Caco-2 (cell line): ENCODE measurements around the gene TEX50. TPM values are rescaled to one million over a fixed set of nuclear protein-coding genes. Genes with fewer than 3 reads are reported as not detected.
"Not testable (repeated sequence)": the region's sequence is repeated elsewhere in the genome, so short reads cannot be mapped to it uniquely, and the experiment has no call there.

ENCODE experiments used
- BruUV-seq: library from RNA; stranded (reverse); fragments of 400-500 nt; replicated peaks from 2 replicates; lab custom pipeline; 2021; lab: Mats Ljungman, UMichigan
- CTCF ChIA-PET: fragments of 300-600 bp; sonication (Branson Sonifier 250); formaldehyde crosslinking; loops from one replicate; lab custom pipeline; 2022; ENCODE audit warnings: antibody characterized with exemption; lab: Charles Lee
- POLR2A ChIA-PET: fragments of 300-600 bp; sonication (Branson Sonifier 250); formaldehyde crosslinking; loops from one replicate; lab custom pipeline; 2022; ENCODE audit warnings: antibody characterized with exemption; lab: Charles Lee
- DNase-seq, 2 experiments: peaks; one replicate each; pipeline versions ENCODE4 v3.0.0 to v3.0.0-alpha.2; 2020 to 2022
- H3K27me3 ChIP-seq: replicated peaks from 2 replicates; pipeline ENCODE4 v1.6.0; 2011; ENCODE audit warnings: low read length; ENCODE audit not compliant: control insufficient read depth, insufficient read depth
- H3K36me3 ChIP-seq: 2 replicates; pipeline ENCODE4 v1.5.1; 2011; ENCODE audit warnings: low read length; ENCODE audit not compliant: control insufficient read depth, insufficient read depth
- H3K4me1 ChIP-seq: fragments of 250-450 bp; sonication (Bioruptor Pico); 2 replicates; pipeline ENCODE4 v1.5.1; 2020; ENCODE audit warnings: mild to moderate bottlenecking
- H3K4me3 ChIP-seq: 2 replicates; pipeline ENCODE4 v1.5.1; 2011; ENCODE audit warnings: low read depth, mild to moderate bottlenecking, control low read depth, low read length
- H3K9me3 ChIP-seq: fragments of 250-450 bp; sonication (Bioruptor Pico); 2 replicates; pipeline ENCODE4 v1.5.1; 2020; ENCODE audit warnings: mild to moderate bottlenecking, moderate library complexity
- H3K27ac Mint-ChIP-seq: one replicate; pipeline ENCODE4 v1.8.0; 2022; ENCODE audit warnings: mixed read lengths; ENCODE audit not compliant: unreplicated experiment
- H3K27me3 Mint-ChIP-seq: one replicate; pipeline ENCODE4 v1.8.0; 2022; ENCODE audit warnings: mixed read lengths; ENCODE audit not compliant: insufficient read depth, unreplicated experiment
- H3K36me3 Mint-ChIP-seq: one replicate; pipeline ENCODE4 v1.8.0; 2022; ENCODE audit warnings: mild to moderate bottlenecking, mixed read lengths; ENCODE audit not compliant: insufficient read depth, unreplicated experiment
- H3K4me1 Mint-ChIP-seq: one replicate; pipeline ENCODE4 v1.8.0; 2022; ENCODE audit warnings: low read depth, mixed read lengths; ENCODE audit not compliant: unreplicated experiment
- H3K4me3 Mint-ChIP-seq: one replicate; pipeline ENCODE4 v1.8.0; 2022; ENCODE audit warnings: mild to moderate bottlenecking, moderate library complexity, mixed read lengths; ENCODE audit not compliant: unreplicated experiment
- H3K9me3 Mint-ChIP-seq: one replicate; pipeline ENCODE4 v1.8.0; 2022; ENCODE audit warnings: mixed read lengths; ENCODE audit not compliant: unreplicated experiment
- intact Hi-C: fragments of 100-400 bp; cut with micrococcal nuclease; formaldehyde crosslinking; loops from one replicate; pipeline ENCODE4 v1.10.0; 2022; ENCODE audit not compliant: unreplicated experiment
- total RNA-seq: library from RNA; stranded (reverse); gene quantifications from 2 replicates; pipeline ENCODE4 v1.2.3, GENCODE V29; 2022
- TF ChIP-seq, protein P1 (sequence below), 2 experiments: fragments of 200-600 bp in 1 of 2; IDR thresholded peaks; 1 replicate in 1 of 2; 2 replicates in 1 of 2; pipeline versions ENCODE4 v1.5.1 to v1.8.0; 2011 to 2022; ENCODE audit warnings: antibody characterized with exemption in 1 of 2, control low read depth in 1 of 2, inconsistent platforms in 1 of 2, low read depth in 1 of 2, low read length in 1 of 2, mild to moderate bottlenecking in 1 of 2, moderate library complexity in 1 of 2; ENCODE audit not compliant: insufficient read depth in 1 of 2, severe bottlenecking in 1 of 2, unreplicated experiment in 1 of 2

TEX50 gene
- total RNA-seq, 1 experiment from 2014 or later = not detected

DNA sequence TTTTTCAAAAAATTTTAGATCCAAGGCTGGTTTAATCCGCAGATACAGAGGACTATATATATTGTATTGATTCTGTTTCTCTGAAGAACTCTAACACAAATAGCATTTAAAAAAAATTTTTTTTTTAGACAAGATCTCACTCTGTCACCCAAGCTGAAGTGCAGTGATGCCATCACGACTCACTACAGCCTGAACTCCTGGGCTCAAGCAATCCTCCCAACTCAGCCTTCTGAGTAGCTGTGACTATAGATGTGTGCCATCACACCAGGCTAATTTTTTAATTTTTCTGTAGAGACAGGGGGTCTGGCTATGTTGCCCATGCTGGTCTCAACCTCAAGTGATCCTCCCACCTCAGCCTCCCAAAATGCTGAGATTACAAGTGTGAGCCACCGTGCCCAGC lies 31.5 kb downstream of the TEX50 start:
- Histone ChIP-seq H3K4me3 (no peak overlapping the region), H3K9me3 (no peaks in the 10 kb centered on the region), H3K27me3 (no peaks in the 10 kb centered on the region), H3K36me3 (no peaks in the 10 kb centered on the region), H3K4me1 (no peaks in the 10 kb centered on the region)
- no TSS peak for BruUV-seq
- H3K36me3 Mint-ChIP-seq = no peaks in the 10 kb centered on the region
- ChIA-PET POLR2A (no interaction called here), CTCF (no interaction called here)
- no peak for DNase-seq
- TF ChIP-seq, protein P1, sequence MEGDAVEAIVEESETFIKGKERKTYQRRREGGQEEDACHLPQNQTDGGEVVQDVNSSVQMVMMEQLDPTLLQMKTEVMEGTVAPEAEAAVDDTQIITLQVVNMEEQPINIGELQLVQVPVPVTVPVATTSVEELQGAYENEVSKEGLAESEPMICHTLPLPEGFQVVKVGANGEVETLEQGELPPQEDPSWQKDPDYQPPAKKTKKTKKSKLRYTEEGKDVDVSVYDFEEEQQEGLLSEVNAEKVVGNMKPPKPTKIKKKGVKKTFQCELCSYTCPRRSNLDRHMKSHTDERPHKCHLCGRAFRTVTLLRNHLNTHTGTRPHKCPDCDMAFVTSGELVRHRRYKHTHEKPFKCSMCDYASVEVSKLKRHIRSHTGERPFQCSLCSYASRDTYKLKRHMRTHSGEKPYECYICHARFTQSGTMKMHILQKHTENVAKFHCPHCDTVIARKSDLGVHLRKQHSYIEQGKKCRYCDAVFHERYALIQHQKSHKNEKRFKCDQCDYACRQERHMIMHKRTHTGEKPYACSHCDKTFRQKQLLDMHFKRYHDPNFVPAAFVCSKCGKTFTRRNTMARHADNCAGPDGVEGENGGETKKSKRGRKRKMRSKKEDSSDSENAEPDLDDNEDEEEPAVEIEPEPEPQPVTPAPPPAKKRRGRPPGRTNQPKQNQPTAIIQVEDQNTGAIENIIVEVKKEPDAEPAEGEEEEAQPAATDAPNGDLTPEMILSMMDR (IDR thresholded peaks at IDR 0.05; ENCODE audit: insufficient read depth in 1 of 2, low read depth in 1 of 2, low read length in 1 of 2, severe bottlenecking in 1 of 2, unreplicated experiment in 1 of 2) = no peak
- peaks cover 9% of the 10 kb centered on the region for H3K27me3 Mint-ChIP-seq
- H3K27ac Mint-ChIP-seq = no peak overlapping the region
- H3K4me3 Mint-ChIP-seq = no peak overlapping the region
- no peaks in the 10 kb centered on the region for H3K9me3 Mint-ChIP-seq
- intact Hi-C loops = no loop called here
- H3K4me1 Mint-ChIP-seq = peaks cover 6% of the 10 kb centered on the region

DNA sequence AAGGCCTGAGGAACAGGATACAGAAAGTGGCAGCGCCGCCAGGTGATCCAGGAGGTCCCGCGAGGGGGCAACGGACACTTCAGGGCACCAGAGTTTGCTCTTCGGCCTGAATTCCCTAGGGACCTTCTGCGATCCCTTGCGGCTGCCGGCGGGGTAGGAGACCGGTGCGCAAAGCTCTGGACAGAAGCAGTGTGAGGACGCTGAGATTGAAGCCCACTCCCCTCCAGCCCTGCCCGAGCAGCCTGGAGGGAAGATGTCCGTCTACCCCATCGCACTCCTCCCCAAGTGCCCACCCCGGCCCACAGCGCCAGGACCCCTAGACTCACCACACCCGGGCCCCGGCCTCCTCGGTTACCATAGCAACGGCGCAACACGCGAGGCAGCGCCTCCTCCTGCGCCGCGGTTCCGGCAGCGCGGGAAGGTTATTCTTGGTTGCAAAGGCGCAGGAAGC lies 34.4 kb downstream of the TEX50 start, which contains the start of gene ANKRD45:
TSS of gene ANKRD45 (minus strand) at position 361 of the 451 bp plus-strand sequence. CDS start 10,433 bp downstream, outside the sequence.
- TF ChIP-seq, protein P1 (IDR thresholded peaks at IDR 0.05; ENCODE audit: insufficient read depth in 1 of 2, low read depth in 1 of 2, low read length in 1 of 2, severe bottlenecking in 1 of 2, unreplicated experiment in 1 of 2) = no peak
- Mint-ChIP-seq H3K4me1 (peaks cover 6% of the 10 kb centered on the region), H3K36me3 (no peaks in the 10 kb centered on the region), H3K9me3 (no peaks in the 10 kb centered on the region), H3K27me3 (peaks cover 10% of the 10 kb centered on the region), H3K4me3 (peak within 1 kb of the TSS; percentile 55), H3K27ac (peak within 1 kb of the TSS; percentile 8)
- CTCF ChIA-PET = no interaction called here
- H3K36me3 ChIP-seq = no peaks in the 10 kb centered on the region
- no peaks in the 10 kb centered on the region for H3K9me3 ChIP-seq
- intact Hi-C loops = no loop called here
- H3K4me3 ChIP-seq = peak within 1 kb of the TSS; percentile 23
- no peaks in the 10 kb centered on the region for H3K4me1 ChIP-seq
- peak; percentile 25 to 38 for DNase-seq
- BruUV-seq = no TSS peak
- POLR2A ChIA-PET = no interaction called here
- H3K27me3 ChIP-seq = no peaks in the 10 kb centered on the region

DNA sequence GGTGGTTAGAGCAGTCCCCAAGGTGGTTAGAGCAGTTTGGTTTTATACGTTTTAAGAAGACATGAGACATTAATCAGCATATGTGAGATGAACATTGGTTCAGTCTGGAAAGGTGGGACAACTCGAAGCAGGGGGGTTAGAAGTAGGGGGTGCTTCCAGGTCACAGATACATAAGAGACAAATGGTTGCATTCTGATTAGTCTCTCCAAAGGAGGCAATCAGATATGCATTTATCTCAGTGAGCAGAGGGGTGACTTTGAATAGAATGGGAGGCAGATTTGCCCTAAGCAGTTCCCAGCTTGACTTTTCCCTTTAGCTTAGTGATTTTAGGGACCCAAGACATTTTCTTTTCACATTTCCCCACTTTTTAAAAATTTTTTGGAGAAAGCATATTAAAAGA lies 39.4 kb downstream of the TEX50 start:
- H3K4me1 ChIP-seq, intact Hi-C loops, H3K9me3 Mint-ChIP-seq, DNase-seq, POLR2A ChIA-PET, H3K4me3 Mint-ChIP-seq, H3K4me1 Mint-ChIP-seq, H3K27ac Mint-ChIP-seq, H3K9me3 ChIP-seq, CTCF ChIA-PET, H3K27me3 ChIP-seq, H3K27me3 Mint-ChIP-seq, H3K36me3 Mint-ChIP-seq, H3K4me3 ChIP-seq, BruUV-seq, H3K36me3 ChIP-seq: not testable (repeated sequence)

- H3K27me3 Mint-ChIP-seq = not testable (repeated sequence)
These were observed 45.0 kb downstream of the TEX50 start for GRCh38 chr1:173680152-173680551.

More at GRCh38 chr1:173680152-173680551, 45.0 kb downstream of the TEX50 start:
- H3K4me1 Mint-ChIP-seq, H3K9me3 ChIP-seq, intact Hi-C loops, H3K27me3 ChIP-seq, H3K4me1 ChIP-seq, H3K4me3 ChIP-seq, H3K9me3 Mint-ChIP-seq, BruUV-seq, H3K36me3 Mint-ChIP-seq, H3K27ac Mint-ChIP-seq, CTCF ChIA-PET, DNase-seq, POLR2A ChIA-PET, H3K4me3 Mint-ChIP-seq, H3K36me3 ChIP-seq: not testable (repeated sequence)
